Measurements from ENCODE around the gene MCCD1.

The MCCD1 gene

DNA sequence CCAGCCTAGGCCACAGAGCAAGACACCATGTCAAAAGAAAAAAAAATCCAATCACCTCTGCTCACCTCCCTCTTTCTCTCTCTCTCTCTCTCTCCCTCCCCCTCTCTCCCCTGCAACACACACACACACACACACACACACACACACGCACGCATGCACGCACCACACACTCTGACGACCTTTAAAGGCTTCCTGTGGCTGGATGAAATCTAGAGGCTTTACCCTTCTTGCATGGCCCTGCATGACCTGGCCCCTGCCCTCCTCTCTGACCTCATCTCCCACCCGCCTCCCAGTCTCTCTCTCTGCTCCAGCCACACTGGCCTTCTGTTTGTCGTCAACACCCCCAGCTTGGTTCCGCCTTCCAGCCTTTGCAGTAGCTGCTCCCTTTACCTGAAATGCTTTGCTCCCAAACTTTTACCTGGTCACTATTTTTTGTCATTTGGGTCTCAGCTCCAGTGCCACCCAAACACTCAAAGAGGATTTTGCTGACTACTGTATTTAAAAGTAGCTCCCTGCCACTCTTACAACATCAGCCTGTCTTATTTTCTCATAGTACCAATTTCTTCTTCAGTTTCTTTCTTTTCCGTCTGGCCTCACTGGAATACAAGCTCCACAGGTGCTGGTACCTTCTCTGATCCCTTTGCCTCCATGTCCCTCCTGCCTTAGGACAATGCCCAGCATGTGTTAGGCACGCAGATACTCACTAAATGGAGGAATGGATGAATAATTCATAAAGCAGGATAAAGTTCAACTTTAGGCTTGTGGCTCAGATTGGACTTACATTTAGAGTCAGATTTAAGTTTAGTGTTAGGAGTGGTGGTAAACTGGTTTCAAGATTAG lies 39.0 kb downstream of the MCCD1 start:
- Histone ChIP-seq H3K9me3 (ENCODE audit: control insufficient read depth, insufficient read depth, low read length) (no peaks in the 10 kb centered on the region), H3K4me1 (ENCODE audit: control insufficient read depth, low read length) (peaks cover 64% of the 10 kb centered on the region), H3K9me2 (replicated peaks; ENCODE audit: control insufficient read depth, low read length) (no peaks in the 10 kb centered on the region), H3F3A (ENCODE audit: control insufficient read depth, insufficient read depth) (peaks cover 14% of the 10 kb centered on the region), H4K20me1 (ENCODE audit: control insufficient read depth, insufficient read depth, low read depth, low read length) (no peaks in the 10 kb centered on the region), H3K4me3 (ENCODE audit: low read length) (no peak overlapping the region), H3K36me3 (ENCODE audit: control insufficient read depth, low read length) (no peaks in the 10 kb centered on the region), H3K27ac (ENCODE audit: low read depth, low read length) (no peak overlapping the region), H3K4me2 (ENCODE audit: low read length) (no peak overlapping the region; the same call in 1 of the 2 replicates), H3K27me3 (ENCODE audit: control insufficient read depth, low read length) (peaks cover 51% of the 10 kb centered on the region), H3K79me2 (ENCODE audit: control insufficient read depth, low read length) (no peaks in the 10 kb centered on the region)
- no peak for TF ChIP-seq EZH2phosphoT487 (IDR thresholded peaks at IDR 0.05; ENCODE audit: borderline replicate concordance, low read length)
- TF ChIP-seq, protein P1, sequence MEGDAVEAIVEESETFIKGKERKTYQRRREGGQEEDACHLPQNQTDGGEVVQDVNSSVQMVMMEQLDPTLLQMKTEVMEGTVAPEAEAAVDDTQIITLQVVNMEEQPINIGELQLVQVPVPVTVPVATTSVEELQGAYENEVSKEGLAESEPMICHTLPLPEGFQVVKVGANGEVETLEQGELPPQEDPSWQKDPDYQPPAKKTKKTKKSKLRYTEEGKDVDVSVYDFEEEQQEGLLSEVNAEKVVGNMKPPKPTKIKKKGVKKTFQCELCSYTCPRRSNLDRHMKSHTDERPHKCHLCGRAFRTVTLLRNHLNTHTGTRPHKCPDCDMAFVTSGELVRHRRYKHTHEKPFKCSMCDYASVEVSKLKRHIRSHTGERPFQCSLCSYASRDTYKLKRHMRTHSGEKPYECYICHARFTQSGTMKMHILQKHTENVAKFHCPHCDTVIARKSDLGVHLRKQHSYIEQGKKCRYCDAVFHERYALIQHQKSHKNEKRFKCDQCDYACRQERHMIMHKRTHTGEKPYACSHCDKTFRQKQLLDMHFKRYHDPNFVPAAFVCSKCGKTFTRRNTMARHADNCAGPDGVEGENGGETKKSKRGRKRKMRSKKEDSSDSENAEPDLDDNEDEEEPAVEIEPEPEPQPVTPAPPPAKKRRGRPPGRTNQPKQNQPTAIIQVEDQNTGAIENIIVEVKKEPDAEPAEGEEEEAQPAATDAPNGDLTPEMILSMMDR (IDR thresholded peaks at IDR 0.05; ENCODE audit: low read depth, low read length, poor library complexity, severe bottlenecking) = no peak

DNA sequence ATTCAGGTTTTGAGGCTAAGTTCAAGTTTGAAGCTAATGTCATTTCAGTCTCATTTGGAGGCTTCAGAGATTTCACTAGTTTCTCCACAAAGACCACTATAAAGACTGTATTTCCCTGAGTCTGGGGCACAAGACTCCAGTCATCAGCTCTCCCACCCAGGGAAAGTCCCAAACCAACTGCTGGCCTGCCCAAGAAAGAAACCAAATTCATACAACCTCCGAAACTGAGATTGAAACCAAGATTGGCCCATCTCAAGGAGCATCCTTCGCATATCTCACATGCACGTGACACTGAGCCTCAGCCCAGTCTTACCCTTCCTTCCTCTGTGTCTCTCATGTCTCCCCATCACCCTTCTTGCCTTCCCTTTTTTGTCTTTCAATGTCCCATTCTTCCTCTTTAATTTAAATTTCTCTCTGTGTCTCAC lies 39.8 kb downstream of the MCCD1 start:
- Histone ChIP-seq H3K9me2 (replicated peaks; ENCODE audit: control insufficient read depth, low read length) (no peaks in the 10 kb centered on the region), H3K36me3 (ENCODE audit: control insufficient read depth, low read length) (no peaks in the 10 kb centered on the region), H3K79me2 (ENCODE audit: control insufficient read depth, low read length) (no peaks in the 10 kb centered on the region), H3K27ac (ENCODE audit: low read depth, low read length) (no peak overlapping the region), H3F3A (ENCODE audit: control insufficient read depth, insufficient read depth) (peaks cover 14% of the 10 kb centered on the region), H4K20me1 (ENCODE audit: control insufficient read depth, insufficient read depth, low read depth, low read length) (no peaks in the 10 kb centered on the region), H3K27me3 (ENCODE audit: control insufficient read depth, low read length) (peaks cover 55% of the 10 kb centered on the region), H3K4me2 (ENCODE audit: low read length) (peak overlapping the region; percentile 6), H3K9me3 (ENCODE audit: control insufficient read depth, insufficient read depth, low read length) (no peaks in the 10 kb centered on the region), H3K4me1 (ENCODE audit: control insufficient read depth, low read length) (peaks cover 60% of the 10 kb centered on the region), H3K4me3 (ENCODE audit: low read length) (no peak overlapping the region)
- TF ChIP-seq, protein P1 (IDR thresholded peaks at IDR 0.05; ENCODE audit: low read depth, low read length, poor library complexity, severe bottlenecking) = no peak
- no peak for TF ChIP-seq EZH2phosphoT487 (IDR thresholded peaks at IDR 0.05; ENCODE audit: borderline replicate concordance, low read length)

DNA sequence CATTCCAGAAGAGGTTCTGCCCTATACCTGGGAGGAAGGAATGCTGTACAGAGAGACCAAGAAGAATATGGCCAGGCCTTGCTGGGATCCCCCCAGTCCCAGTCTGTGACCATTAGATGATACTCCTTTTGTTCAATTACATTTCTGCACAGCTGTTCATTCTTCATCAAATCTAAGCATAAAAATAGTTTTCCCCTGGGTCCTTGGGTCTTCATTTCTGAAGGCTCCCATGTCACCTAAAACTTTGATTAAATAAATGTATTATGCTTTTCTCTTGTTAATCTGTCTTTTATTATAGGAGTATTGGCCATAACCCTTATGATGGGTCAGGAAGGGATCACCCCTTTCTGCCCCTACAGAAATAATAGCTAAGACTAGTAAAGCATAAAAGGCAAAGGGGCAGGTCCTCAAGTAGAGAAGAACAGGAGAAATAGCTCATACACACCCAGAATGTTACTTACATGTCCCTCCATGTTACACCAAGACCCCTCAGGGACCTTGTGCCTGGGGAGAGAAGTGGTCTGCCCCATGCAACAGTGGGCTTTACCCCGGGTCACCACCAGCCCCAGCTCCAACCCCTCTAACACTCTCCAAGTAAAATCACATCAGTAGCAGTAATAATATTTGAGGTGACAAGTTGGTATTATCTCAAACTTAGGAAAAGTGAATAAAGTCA lies 41.2 kb downstream of the MCCD1 start:
- H3F3A ChIP-seq (ENCODE audit: control insufficient read depth, insufficient read depth) = peaks cover 14% of the 10 kb centered on the region
- no peaks in the 10 kb centered on the region for H3K9me3 ChIP-seq (ENCODE audit: control insufficient read depth, insufficient read depth, low read length)
- H3K4me3 ChIP-seq (ENCODE audit: low read length) = no peak overlapping the region
- peaks cover 67% of the 10 kb centered on the region for H3K27me3 ChIP-seq (ENCODE audit: control insufficient read depth, low read length)
- H3K4me1 ChIP-seq (ENCODE audit: control insufficient read depth, low read length) = peaks cover 62% of the 10 kb centered on the region
- TF ChIP-seq, protein P1 (IDR thresholded peaks at IDR 0.05; ENCODE audit: low read depth, low read length, poor library complexity, severe bottlenecking) = no peak
- no peak for TF ChIP-seq EZH2phosphoT487 (IDR thresholded peaks at IDR 0.05; ENCODE audit: borderline replicate concordance, low read length)
- no peaks in the 10 kb centered on the region for H3K9me2 ChIP-seq (replicated peaks; ENCODE audit: control insufficient read depth, low read length)
- H3K27ac ChIP-seq (ENCODE audit: low read depth, low read length) = no peak overlapping the region; the same call in 1 of the 2 replicates
- no peaks in the 10 kb centered on the region for H4K20me1 ChIP-seq (ENCODE audit: control insufficient read depth, insufficient read depth, low read depth, low read length)
- H3K4me2 ChIP-seq (ENCODE audit: low read length) = no peak overlapping the region
- no peaks in the 10 kb centered on the region for H3K36me3 ChIP-seq (ENCODE audit: control insufficient read depth, low read length)
- no peaks in the 10 kb centered on the region for H3K79me2 ChIP-seq (ENCODE audit: control insufficient read depth, low read length)

Data from DOHH2 (cell line).